Left forelimb (tissue), 1 donor: ENCODE data around the gene MYH15.

ENCODE experiments used
- DNase-seq: peaks from one replicate; pipeline ENCODE4 v3.0.0-alpha.2; 2018; ENCODE audit warnings: low spot score

The MYH15 gene

GRCh38 chr3:108509871-108510270 lies 525 bp downstream of the MYH15 start:
- DNase-seq: no peak

GRCh38 chr3:108509263-108509662 lies 1.1 kb downstream of the MYH15 start:
- DNase-seq: no peak

GRCh38 chr3:108507902-108508301 lies 2.5 kb downstream of the MYH15 start:
- DNase-seq: no peak

- no peak for DNase-seq
Measured at GRCh38 chr3:108505811-108506210, 4.6 kb downstream of the MYH15 start.

GRCh38 chr3:108503722-108504121 lies 6.7 kb downstream of the MYH15 start:
- DNase-seq: no peak

GRCh38 chr3:108501535-108501934 lies 8.9 kb downstream of the MYH15 start:
- no peak for DNase-seq

- DNase-seq: no peak
Measured at GRCh38 chr3:108500728-108501127, 9.7 kb downstream of the MYH15 start.

GRCh38 chr3:108497271-108497670 lies 13.1 kb downstream of the MYH15 start:
- no peak for DNase-seq

GRCh38 chr3:108495717-108496116 lies 14.7 kb downstream of the MYH15 start:
- no peak for DNase-seq

GRCh38 chr3:108494906-108495531 lies 15.4 kb downstream of the MYH15 start:
- no peak for DNase-seq

- DNase-seq: no peak
Measured at GRCh38 chr3:108493862-108494261, 16.5 kb downstream of the MYH15 start.

GRCh38 chr3:108491456-108491855 lies 18.9 kb downstream of the MYH15 start:
- no peak for DNase-seq

GRCh38 chr3:108489776-108490175 lies 20.6 kb downstream of the MYH15 start:
- DNase-seq: no peak

- DNase-seq: no peak
Measured at GRCh38 chr3:108488631-108489030, 21.8 kb downstream of the MYH15 start.

GRCh38 chr3:108487439-108487838 lies 23.0 kb downstream of the MYH15 start:
- DNase-seq: no peak

GRCh38 chr3:108486941-108487340 lies 23.5 kb downstream of the MYH15 start:
- DNase-seq: no peak

GRCh38 chr3:108486338-108486737 lies 24.1 kb downstream of the MYH15 start:
- no peak for DNase-seq

- DNase-seq: no peak
Measured at GRCh38 chr3:108485146-108485545, 25.2 kb downstream of the MYH15 start.

GRCh38 chr3:108479224-108479623 lies 31.2 kb downstream of the MYH15 start:
- no peak for DNase-seq

GRCh38 chr3:108477511-108478147 lies 32.8 kb downstream of the MYH15 start:
- no peak for DNase-seq

- no peak for DNase-seq
Measured at GRCh38 chr3:108475220-108475782, 35.1 kb downstream of the MYH15 start.

- DNase-seq: no peak
Measured at GRCh38 chr3:108474581-108474980, 35.8 kb downstream of the MYH15 start.

GRCh38 chr3:108473711-108474110 lies 36.7 kb downstream of the MYH15 start:
- DNase-seq: no peak
